Mononuclear cell (primary cell): ENCODE measurements around the gene VDR. TPM values are rescaled to one million over a fixed set of nuclear protein-coding genes. Genes with fewer than 3 reads are reported as not detected.

Source experiments
- H3K27me3 ChIP-seq: 2 replicates; pipeline ENCODE4 v1.6.0; 2011; ENCODE audit warnings: low read length, control low read depth; ENCODE audit not compliant: insufficient read depth
- H3K4me1 ChIP-seq: 2 replicates; pipeline ENCODE4 v1.5.1; 2011; ENCODE audit warnings: mild to moderate bottlenecking, low read length, control low read depth; ENCODE audit not compliant: insufficient read depth
- H3K4me3 ChIP-seq: 2 replicates; pipeline ENCODE4 v1.5.1; 2011; ENCODE audit warnings: mild to moderate bottlenecking, low read length, moderate library complexity
- H3K9me3 ChIP-seq: 2 replicates; pipeline ENCODE4 v1.5.1; 2011; ENCODE audit warnings: low read depth, mild to moderate bottlenecking, control low read depth, low read length
- total RNA-seq: library from RNA; depleted of rRNA; stranded (reverse); fragments of >200 nt; gene quantifications from one replicate; pipeline ENCODE4 v1.2.3, GENCODE V29; 2012

VDR gene
- total RNA-seq, 1 donor, result 6.0 TPM

- H3K27me3 ChIP-seq, result no peaks in the 10 kb centered on the region
- no peaks in the 10 kb centered on the region for H3K4me1 ChIP-seq
- no peaks in the 10 kb centered on the region for H3K9me3 ChIP-seq
- no peak overlapping the region for H3K4me3 ChIP-seq
Measured at GRCh38 chr12:47793015-47793681, 111.6 kb downstream of the VDR start.

GRCh38 chr12:47791874-47792273, 112.9 kb downstream of the VDR start:
- Histone ChIP-seq H3K4me3 (no peak overlapping the region), H3K4me1 (no peaks in the 10 kb centered on the region), H3K9me3 (no peaks in the 10 kb centered on the region), H3K27me3 (no peaks in the 10 kb centered on the region)

Other genes with a start within 250 kb of the VDR start
- gene RPAP3, start 199.0 kb downstream of the VDR start, total RNA-seq, result 14.7 TPM
- not detected for gene ENDOU, start 179.5 kb downstream of the VDR start, total RNA-seq
- 0.42 TPM for gene RAPGEF3, start 146.1 kb downstream of the VDR start, total RNA-seq
- 3.8 TPM for gene SLC48A1, start 131.8 kb downstream of the VDR start, total RNA-seq
- gene HDAC7, start 85.1 kb downstream of the VDR start, total RNA-seq, result 25.4 TPM
- 17.3 TPM for gene TMEM106C, start 58.6 kb upstream of the VDR start, total RNA-seq
- gene COL2A1, start 99.5 kb upstream of the VDR start, total RNA-seq, result not detected
- gene SENP1, start 201.1 kb upstream of the VDR start, total RNA-seq, result 52.9 TPM
- 4.3 TPM for gene PFKM, start 214.4 kb upstream of the VDR start, total RNA-seq